NCI-H510A (cell line): ENCODE data around the gene HDC.

Source experiments
- DNase-seq: peaks from one replicate; lab custom pipeline; 2025; lab: John Stamatoyannopoulos, UW

Gene HDC

DNA sequence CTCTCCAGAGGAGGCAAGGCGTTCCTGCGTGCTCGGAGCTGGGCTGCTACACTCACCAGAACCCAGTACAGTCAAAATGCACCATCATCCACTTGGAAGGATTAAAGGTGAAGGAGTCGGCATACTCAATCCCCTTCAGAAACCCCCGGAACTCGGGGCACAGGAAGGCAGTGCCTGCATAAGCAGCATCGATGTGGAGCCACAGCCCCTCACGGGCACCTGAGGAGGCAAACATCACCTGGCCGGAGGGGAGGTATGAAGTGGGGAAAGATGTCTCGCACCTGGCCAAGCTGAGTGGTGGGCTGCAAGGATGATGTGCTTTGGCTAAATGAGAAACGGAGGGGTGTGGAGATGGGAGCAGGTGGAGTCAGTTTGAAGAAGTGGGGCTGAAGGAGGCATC lies 13.0 kb downstream of the HDC start:
- no peak for DNase-seq

DNA sequence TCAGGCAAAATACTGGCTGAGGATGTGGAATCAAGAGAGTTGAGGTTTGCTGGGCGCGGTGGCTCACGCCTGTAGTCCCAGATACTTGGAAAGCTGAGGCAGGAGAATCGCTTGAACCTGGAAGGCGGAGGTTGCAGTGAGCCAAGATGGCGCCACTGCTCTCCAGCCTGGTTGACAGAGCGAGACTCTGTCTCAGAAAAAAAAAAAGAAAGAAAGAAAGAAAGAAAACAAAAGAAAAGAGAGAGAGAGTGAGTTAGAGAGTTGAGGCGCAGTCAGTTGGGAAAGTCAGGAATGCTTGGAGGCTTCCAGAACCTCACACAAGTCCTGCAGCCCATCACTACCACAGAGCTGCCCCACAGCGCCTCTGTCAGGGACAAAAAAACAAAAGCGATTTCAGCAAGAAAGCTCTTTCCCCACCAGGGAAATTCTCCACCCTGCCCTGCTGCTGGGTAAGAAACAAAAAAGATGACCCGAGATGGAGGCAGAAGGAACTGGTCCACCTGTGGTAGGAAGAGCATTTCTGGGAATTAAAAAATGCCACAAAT lies 13.8 kb downstream of the HDC start:
- no peak for DNase-seq

DNA sequence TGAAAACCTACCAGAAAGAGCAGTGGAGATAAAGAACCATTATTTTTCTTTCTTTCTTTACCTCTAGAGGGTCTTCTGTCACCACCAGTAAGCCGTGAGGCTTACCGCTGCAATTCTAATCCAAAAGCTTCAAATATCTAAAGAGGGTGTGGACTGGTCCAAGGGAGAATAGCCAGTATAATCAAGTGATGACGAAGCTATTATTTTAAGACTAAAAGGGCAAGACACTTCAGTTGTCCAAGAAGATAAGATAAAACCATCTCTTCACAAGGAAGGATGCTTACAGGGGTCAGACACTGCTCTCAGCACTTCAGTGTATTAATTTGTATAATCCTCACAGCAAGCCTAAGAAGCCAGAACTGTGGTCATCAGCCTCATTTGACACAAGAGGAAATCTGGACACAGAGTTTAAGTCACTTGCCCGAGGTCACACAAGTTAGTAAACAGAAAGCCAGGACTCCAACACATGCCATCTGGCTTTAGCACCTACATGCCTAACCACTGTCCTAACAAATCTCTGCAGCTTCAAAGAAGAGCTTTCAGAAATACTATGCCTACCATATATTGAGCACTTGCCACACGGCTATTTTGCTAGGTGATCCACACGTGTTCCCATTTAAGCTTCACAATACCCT lies 14.6 kb downstream of the HDC start:
- DNase-seq = no peak

DNA sequence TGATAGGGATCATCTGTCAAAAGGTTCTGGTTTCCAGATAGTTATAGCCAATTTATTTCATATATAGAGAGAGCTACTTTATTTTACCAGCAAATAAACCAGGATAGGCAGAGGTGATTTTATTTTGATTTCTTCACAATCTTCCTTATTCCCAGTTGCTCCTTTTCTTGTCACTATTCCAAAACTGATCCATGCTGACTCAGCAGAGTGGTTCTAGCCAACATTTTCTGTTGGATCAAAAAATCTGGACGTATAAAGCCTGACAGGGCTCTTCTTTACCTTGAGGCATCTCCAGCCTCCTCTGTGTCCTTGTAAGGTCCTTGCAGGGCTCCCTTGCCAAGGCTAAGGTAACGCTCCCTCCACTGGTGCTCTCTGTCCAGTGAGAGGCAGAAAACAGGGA lies 15.8 kb downstream of the HDC start:
- no peak for DNase-seq

DNA sequence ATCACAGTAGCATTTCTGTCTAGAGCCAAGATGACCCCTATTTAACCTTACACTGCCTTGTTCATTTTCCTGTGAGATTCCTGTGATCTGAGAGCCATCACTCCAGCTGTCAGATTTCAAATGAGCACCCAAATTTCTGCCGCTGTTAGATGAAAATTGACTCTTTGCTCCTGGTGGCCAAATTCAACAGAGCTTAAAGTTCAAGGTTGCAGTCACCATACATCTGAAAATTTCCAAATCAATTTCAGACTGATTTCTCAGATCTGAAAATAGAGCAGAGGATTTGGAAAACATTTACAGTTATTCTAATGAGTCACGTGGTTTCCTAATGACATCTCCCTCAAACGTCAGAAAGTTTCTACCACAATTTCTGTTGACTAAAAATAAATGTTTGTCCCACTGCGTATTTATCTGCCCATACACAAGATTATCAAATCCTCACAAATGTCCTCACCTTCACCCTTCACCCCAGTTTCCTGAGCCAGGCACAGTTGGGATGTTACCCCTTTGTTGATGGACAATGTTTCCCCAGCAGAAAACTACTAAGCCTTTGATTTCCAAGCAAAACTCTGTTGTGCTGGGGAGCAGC lies 16.4 kb downstream of the HDC start:
- no peak for DNase-seq

DNA sequence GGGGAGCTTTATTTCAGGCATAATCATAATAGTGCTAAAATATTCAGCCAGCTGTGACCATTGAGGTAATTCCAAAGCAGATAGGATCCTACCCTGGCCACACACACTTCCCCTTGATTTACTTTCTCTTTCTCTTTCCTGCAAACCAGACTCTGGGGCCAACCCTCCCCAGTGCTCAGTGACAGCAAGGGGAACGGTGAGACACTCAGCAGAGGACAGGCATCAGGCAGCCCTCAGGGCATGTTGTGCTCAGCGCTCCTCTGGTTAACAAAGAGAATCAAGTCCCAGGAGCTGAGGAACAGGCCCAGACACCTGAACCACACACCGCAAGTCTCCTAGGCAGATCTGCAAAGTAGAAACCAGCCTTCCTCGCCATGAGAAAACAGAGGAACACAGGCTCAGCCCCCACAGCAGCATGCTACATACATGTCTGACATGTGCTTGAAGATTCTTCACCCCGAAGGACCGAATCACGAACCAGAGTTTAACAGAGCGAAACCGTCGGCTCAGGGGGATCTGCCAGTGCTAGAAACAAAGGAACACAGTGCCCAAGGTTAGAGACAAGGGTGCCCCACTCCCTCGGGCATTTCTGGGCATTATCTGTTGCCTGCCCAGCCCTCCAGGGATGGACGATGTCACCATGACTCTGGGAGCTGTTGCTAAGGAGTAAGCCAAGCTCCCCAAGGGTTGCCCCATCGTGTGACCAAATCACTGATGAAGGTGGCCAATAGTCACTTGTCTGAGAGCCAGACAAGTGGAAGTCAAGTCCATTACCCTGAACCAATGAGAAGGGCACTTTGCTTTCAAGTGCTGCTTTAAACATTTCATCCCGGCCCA lies 17.5 kb downstream of the HDC start:
- DNase-seq = no peak

DNA sequence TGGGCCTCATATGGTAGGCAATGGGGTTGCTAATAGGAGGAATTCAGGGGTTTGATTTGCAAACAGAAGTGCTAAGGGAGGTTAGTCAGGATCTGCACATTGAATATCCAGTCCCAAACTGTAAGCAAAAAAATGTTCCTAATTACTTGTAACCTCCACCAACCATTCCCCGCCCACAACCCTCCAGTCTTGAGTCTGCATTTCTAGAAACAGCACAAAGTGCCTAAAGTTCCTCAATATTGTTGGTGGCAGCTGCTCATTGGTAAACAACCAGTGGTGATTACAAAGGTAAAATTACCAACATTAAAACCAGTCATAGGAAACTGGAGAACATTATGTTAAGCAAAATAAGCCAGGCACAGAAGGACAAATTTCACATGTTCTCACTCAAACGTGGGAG lies 18.9 kb downstream of the HDC start:
- no peak for DNase-seq

DNA sequence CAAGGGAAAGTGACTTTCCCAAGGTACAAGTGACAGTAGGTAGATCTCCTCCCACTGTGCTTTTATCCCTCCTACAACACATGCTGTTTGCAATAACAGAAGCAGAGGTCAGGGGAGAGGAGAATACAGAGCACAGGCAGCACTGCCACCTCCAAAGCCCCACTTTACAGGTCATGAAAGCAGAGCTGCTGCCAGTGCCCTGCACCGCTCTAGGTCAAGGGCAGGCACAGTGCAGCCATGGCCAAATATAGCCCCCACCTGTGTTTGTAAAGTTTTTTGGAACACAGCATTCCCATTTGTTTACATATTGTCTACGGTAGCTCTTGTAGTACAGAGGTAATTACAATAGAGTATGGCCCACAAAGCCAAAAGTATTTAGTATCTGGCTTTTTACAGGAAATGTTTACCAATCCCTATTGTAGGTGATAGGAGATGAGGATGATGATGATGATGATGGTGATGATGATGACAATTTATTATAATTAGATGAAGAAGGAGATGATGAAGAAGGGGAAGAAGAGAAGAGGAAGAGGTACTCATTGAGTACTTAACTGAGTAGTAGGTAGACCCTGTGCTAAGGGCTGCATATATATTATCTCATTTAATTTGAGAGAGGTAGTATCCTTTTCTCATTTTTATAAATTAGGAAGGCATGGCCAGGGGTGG lies 20.4 kb downstream of the HDC start:
- no peak for DNase-seq

DNA sequence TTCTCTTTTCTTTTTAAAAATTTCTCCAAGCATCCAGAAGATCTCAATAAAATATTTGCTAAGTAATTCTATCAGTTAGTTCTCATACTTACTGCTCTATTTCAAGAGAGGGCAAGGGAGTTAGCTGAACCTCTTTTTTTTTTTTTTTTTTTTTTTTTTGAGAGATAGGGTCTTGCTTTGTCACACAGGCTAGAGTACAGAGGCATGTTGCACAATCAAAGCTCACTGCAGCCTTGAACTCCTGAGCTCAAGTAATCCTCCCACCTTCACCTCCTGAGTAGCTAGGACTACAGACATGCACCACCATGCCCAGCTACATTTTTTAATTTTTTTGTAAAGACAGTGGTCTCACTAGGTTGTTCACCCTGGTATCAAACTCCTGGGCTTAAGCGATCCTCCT lies 21.4 kb downstream of the HDC start:
- no peak for DNase-seq

DNA sequence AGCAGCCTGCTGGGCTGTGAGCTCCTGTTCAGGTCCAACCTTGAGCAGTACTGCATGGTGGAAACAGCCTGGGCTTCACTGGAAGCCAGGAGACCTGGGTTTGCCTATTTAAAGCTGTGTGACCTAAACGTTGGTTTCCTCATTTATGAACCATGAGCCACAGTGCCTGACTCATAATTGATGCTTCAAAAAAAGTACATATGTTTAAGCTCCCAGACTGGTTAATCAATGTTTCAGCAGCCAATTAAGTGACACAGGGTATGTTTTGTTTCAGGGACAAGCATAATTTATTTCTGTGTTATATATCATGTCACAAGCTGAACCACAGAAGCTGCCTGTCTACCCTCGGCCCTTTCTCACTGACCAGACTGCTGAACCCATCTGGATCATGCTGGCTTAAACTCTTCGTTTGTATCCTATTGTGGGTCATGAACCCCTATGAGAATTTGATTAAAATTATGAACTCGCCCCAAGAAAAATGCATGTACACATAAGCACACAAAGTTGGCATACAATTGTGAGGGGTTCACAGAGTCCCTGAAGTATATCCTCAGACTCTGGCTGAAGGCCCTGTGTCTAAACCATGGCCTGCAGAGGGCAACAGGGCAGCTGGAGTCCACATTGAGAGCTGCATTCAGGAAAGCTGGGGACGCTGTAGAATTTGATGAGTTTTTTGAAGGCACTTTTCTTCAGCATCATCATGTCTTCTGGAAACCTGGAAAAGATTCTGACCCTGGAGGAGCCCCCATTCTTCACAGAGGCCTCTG lies 23.7 kb downstream of the HDC start:
- DNase-seq = no peak

DNA sequence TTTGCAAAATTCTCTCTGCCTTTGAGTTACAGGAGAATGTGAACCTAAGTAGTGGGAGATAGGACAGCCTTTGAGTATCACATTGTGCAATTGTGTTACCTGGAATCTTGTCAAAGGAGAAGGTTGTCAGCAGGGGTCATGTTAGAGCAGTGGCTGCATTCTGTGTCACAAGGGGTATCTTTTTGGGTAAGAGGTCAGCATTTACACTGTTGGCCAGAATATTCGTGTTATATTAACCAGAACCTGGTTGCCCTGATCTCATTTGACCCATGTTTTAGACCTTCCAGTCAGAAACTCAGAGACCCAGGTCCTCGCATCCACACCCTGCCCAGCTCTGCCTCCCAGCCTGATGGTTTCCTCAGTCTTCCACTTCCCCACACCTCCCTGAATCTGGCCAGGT lies 27.3 kb downstream of the HDC start:
- DNase-seq = no peak

DNA sequence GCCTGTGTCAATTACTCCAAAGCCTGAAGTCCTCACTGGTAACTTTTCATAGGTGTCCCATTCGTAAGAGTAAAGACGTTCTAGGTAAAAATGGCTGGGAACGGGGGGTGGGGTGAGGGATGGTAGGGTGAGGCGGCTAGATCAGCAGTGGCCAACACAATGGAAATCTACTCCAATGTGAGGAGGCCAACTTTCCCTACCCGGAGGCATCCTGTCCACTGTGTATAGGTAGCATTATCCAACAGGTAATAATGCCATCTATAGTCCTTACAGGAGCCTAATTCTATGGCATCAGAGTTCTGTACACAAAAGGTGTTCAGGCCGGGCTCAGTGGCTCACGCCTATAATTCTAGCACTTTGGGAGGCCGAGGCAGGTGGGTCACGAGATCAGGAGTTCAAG lies 29.1 kb downstream of the HDC start:
- DNase-seq = no peak

DNA sequence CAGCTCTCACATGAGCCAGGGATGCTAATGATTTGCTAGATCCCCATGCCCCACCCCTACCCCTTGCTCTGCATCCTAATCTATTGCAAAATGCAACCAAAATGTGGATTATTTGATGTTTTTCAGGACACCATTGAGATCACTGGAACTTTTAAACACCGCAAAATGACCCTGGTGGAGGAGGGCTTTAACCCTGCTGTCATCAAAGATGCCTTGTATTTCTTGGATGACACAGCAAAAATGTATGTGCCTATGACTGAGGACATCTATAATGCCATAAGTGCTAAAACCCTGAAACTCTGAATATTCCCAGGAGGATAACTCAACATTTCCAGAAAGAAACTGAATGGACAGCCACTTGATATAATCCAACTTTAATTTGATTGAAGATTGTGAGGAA lies 29.7 kb downstream of the HDC start:
- no peak for DNase-seq

DNA sequence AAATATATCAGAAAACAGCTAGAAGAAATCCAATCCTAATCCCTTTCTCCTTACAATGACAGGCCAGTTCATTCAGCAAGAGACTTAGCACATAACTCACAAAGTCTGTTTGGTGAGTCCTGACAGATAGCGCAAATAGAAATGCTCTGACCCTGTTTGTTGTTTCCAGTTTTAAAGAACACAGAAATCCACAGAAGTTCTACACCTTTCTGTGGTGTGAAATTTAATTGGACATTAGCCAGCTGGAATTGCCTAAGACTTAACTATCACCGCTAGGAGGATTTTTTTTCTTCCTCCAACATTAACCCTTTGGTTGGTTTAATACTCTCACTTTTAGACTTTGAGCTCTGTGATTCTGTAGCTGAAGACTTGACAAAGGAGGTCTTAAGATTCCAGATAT lies 30.8 kb downstream of the HDC start:
- DNase-seq = no peak

DNA sequence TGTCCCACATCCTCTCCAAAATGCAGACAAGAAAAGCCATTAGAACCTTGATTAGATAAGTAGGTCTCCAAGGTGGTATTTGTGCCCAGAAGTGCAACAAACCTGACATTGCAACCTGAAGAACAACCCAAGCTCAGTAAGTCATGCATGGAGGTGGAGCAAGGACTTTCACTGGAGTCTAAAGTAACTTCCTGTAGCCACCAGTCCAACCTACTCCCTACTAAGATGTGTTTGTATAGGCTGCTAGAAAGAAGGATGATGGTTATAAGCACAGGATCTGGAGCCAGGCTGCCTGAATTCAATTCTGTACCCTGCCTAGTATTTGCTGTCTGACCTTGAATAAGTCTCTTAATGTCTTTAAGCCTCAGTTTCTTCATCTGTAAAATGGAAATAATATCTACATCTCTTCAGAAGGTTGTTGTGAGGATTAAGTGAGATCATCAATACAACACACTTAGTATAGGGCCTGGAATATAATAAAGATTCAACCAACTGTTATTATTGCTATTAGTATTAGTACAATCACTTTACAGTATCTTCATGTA lies 32.3 kb downstream of the HDC start:
- no peak for DNase-seq

DNA sequence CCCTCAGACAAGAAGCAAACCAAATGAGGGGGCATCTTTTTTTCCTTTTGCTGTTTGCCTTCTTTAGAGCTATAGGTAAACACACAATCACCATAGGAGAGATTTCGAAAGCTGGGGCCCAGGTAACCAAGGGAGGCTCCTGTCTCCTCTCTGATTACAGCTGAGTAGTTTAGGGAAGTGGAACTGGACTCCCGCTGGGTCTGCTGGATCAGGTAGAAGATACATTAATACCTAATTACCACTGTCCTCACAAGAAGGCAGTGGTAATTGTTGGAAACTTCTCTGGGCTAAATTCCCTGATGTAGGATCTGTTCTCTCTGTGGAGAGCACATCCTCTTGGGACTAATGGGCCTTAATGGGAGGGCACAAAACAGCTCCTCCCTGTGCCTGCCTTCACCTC lies 32.7 kb downstream of the HDC start:
- DNase-seq = no peak

DNA sequence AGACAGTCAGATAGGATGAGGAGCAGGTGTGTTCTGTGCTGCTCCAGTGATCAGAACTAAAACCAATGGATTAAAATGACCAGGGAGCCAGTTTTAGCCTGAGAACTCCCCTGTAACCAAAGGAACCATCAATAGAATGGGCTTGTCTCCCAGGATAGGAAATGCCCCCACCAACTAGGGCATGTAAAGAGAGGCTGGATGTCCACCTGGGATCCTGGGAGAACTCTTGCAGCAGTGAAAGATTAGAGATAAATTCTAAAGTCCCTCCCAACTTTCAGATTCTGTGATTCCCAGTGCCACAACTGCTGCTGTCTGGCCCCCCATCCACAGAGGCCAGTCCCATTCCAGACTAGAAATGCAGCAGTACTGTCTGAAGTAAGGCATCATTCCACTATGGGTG lies 33.8 kb downstream of the HDC start:
- no peak for DNase-seq

DNA sequence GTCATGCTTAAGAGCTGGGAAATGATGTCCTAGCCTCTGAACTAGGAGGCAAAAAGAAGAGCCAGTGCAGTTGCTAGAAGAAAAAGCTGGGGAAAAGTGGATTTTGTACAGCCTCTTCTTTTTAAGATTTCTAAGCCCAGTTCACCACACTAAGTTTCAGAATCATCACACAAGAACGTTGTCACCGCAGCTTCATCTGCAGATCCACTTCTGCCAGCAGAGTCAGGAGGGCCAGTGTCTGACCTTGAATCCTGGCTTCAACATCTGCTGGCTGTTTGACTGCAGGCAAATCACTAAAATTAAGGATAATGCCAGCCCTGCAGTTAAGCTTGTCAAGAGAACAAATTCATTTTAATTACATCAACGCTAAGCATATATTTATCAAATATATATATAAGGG lies 36.2 kb downstream of the HDC start:
- no peak for DNase-seq

DNA sequence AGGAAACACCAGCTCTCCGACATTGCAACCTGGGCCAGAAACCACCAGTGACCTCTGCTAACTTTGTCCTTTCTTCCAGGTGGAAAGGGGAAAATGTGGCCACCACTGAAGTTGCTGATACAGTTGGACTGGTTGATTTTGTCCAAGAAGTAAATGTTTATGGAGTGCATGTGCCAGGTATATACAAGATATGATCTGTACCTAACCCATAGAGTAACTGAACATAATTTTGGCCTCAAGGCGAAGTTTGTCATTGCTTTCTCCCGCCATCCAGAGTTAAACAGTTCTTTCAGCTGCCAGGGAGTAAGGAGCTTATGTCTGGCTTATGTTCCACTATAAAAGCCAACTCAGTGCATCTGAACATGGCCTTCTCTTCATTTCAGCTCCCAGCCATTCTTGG lies 36.7 kb downstream of the HDC start:
- no peak for DNase-seq

DNA sequence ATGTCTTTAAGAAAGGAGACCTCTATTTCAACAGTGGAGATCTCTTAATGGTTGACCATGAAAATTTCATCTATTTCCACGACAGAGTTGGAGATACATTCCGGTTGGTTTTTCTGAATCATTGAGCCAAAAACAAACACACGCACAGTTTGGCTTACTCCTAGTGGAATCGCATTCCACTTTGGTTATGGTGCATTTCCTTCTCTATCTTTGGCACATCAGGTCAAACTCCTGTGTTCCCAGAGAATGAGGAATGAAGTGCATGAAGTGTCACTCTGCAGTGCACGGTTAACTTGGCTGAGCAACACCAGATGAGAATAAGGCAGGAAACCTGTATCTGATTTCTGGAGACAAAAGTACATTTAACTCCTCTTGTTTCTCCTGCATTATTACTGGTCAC lies 38.5 kb downstream of the HDC start:
- DNase-seq = no peak

DNA sequence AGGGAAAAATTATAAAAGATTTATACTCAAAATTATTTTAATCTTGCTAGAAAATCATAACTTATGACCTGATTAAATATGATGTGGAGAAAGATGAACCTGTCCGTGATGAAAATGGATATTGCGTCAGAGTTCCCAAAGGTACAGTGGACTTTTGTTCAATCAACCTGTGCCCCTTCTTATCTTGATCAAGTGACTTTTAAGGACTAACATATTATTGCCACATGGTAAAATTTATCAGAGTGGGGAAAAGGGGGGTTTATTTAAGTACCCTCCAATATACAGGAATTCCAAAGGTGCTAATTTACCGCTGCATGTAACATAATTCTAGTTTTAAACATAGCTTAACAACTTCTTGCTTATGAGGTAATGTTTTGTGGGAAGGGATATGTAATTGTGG lies 39.6 kb downstream of the HDC start:
- no peak for DNase-seq

DNA sequence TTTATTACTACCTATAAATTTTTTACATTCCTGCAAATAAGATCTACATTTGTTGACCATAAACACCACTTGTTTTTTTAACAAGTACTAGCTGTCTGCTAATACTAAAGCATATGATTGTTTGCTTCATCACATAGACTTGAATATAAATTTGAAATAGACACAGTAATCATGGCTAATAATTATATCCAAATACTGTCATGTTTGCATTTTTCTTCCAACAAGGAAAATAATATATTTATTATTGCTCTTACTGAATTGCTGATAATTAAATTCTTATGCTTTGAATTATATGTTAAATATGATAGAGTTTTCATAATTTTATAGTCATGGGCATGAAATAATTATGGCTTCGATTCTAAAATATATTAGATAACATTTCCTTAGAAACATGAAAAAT lies 40.5 kb downstream of the HDC start:
- no peak for DNase-seq
